Neural cell (in vitro differentiated cells): ENCODE results near the gene DNAJB9. TPM values are rescaled to one million over a fixed set of nuclear protein-coding genes. Genes with fewer than 3 reads are reported as not detected.
A peak's percentile ranks its signal among the peaks of the same experiment; 100 is the strongest.

Experiments used
- H2AFZ ChIP-seq: fragments of 200-600, 300-800 bp; sonication (generic), shearing (Covaris generic); 2 replicates; pipeline ENCODE4 v1.6.0; 2014; ENCODE audit warnings: low read depth, mild to moderate bottlenecking, antibody characterized with exemption, low read length, moderate library complexity
- H3F3A ChIP-seq: fragments of 200-600 bp; shearing (Covaris generic); 2 replicates; pipeline ENCODE4 v1.6.1; 2016; ENCODE audit warnings: mild to moderate bottlenecking, moderate library complexity, mixed read lengths, antibody characterized with exemption, low read length; ENCODE audit not compliant: insufficient read depth, poor library complexity, severe bottlenecking
- H3K27ac ChIP-seq: fragments of 200-600, 300-800 bp; sonication (generic), shearing (Covaris generic); 2 replicates; pipeline ENCODE4 v1.5.1; 2014; ENCODE audit warnings: mild to moderate bottlenecking, low read length, moderate library complexity
- H3K27me3 ChIP-seq: fragments of 300-800, 200-600 bp; sonication (generic), shearing (Covaris generic); 2 replicates; pipeline ENCODE4 v1.6.0; 2014; ENCODE audit warnings: mild to moderate bottlenecking, low read depth, low read length, moderate library complexity; ENCODE audit not compliant: insufficient read depth
- H3K36me3 ChIP-seq: fragments of 300-800, 200-600 bp; sonication (generic), shearing (Covaris generic); 2 replicates; pipeline ENCODE4 v1.5.1; 2014; ENCODE audit warnings: mild to moderate bottlenecking, antibody characterized with exemption, low read length, moderate library complexity; ENCODE audit not compliant: insufficient read depth
- H3K4me2 ChIP-seq: fragments of 300-800, 200-600 bp; sonication (generic), shearing (Covaris generic); 2 replicates; pipeline ENCODE4 v1.6.0; 2014; ENCODE audit warnings: mild to moderate bottlenecking, low read length
- H3K4me3 ChIP-seq: fragments of 300-800, 200-600 bp; sonication (generic), shearing (Covaris generic); 2 replicates; pipeline ENCODE4 v1.5.1; 2014; ENCODE audit warnings: mild to moderate bottlenecking, low read length, moderate library complexity
- H3K79me2 ChIP-seq: fragments of 200-600 bp; shearing (Covaris generic); replicated peaks from 2 replicates; pipeline ENCODE4 v1.6.0; 2014; ENCODE audit warnings: mild to moderate bottlenecking, low read length, moderate library complexity; ENCODE audit not compliant: insufficient read depth
- H3K9ac ChIP-seq: fragments of 300-800, 200-600 bp; sonication (generic), shearing (Covaris generic); 2 replicates; pipeline ENCODE4 v1.6.1; 2016; ENCODE audit warnings: mild to moderate bottlenecking, low read length, mixed read lengths
- H3K9me2 ChIP-seq: fragments of 200-600 bp; shearing (Covaris generic); 2 replicates; pipeline ENCODE4 v1.6.1; 2016; ENCODE audit warnings: mild to moderate bottlenecking, low read length, mixed read lengths; ENCODE audit not compliant: insufficient read depth
- H3K9me3 ChIP-seq: fragments of 200-600, 300-800 bp; sonication (generic), shearing (Covaris generic); 2 replicates; pipeline ENCODE4 v1.6.1; 2016; ENCODE audit warnings: mild to moderate bottlenecking, mixed run types, low read length, moderate library complexity, mixed read lengths
- H4K20me1 ChIP-seq: fragments of 200-600 bp; shearing (Covaris generic); 2 replicates; pipeline ENCODE4 v1.6.1; 2016; ENCODE audit warnings: mild to moderate bottlenecking, mixed run types; ENCODE audit not compliant: insufficient read depth
- EP300 ChIP-seq: fragments of 450-650 bp; conservative IDR thresholded peaks from 2 replicates; pipeline ENCODE4 v1.6.1; 2014; ENCODE audit warnings: antibody characterized with exemption, mild to moderate bottlenecking, moderate library complexity; ENCODE audit not compliant: poor library complexity, severe bottlenecking
- EZH2 ChIP-seq: fragments of 200-600, 300-800 bp; shearing (Covaris generic), sonication (generic); IDR thresholded peaks from 2 replicates; pipeline ENCODE4 v1.6.1; 2014; ENCODE audit warnings: antibody characterized with exemption, low read length, borderline replicate concordance, mild to moderate bottlenecking; ENCODE audit not compliant: insufficient read depth, poor library complexity, severe bottlenecking
- MXI1 ChIP-seq: fragments of 450-650 bp; conservative IDR thresholded peaks from 2 replicates; pipeline ENCODE4 v1.6.1; 2014; ENCODE audit warnings: antibody characterized with exemption, mild to moderate bottlenecking; ENCODE audit not compliant: poor library complexity, severe bottlenecking
- POLR2AphosphoS5 ChIP-seq: IDR thresholded peaks from 2 replicates; pipeline ENCODE4 v1.6.1; 2012
- RAD21 ChIP-seq: fragments of 450-650 bp; conservative IDR thresholded peaks from 2 replicates; pipeline ENCODE4 v1.6.1; 2014; ENCODE audit warnings: antibody characterized with exemption, mild to moderate bottlenecking, moderate library complexity
- SMC3 ChIP-seq: fragments of 450-650 bp; conservative IDR thresholded peaks from 2 replicates; pipeline ENCODE4 v1.6.1; 2014; ENCODE audit warnings: antibody characterized with exemption, mild to moderate bottlenecking, moderate library complexity; ENCODE audit not compliant: poor library complexity
- TAF1 ChIP-seq: IDR thresholded peaks from 2 replicates; pipeline ENCODE4 v1.6.1; 2012; ENCODE audit warnings: low read depth
- polyA plus RNA-seq: library from polyadenylated mRNA; depleted of rRNA; stranded (reverse); fragments of >200 nt; gene quantifications from 2 replicates; pipeline ENCODE4 v1.2.3, GENCODE V29; 2014
- TF ChIP-seq, protein P1 (sequence below): fragments of 450-650 bp; IDR thresholded peaks from 2 replicates; pipeline ENCODE4 v1.5.1; 2014; ENCODE audit warnings: antibody characterized with exemption, mild to moderate bottlenecking, moderate library complexity; ENCODE audit not compliant: poor library complexity, severe bottlenecking
- TF ChIP-seq, protein P2 (sequence below): IDR thresholded peaks from 2 replicates; pipeline ENCODE4 v1.6.1; 2012; ENCODE audit warnings: borderline replicate concordance

DNAJB9 gene
- polyA plus RNA-seq, 1 donor from 2014 or later, result 102 TPM

DNA sequence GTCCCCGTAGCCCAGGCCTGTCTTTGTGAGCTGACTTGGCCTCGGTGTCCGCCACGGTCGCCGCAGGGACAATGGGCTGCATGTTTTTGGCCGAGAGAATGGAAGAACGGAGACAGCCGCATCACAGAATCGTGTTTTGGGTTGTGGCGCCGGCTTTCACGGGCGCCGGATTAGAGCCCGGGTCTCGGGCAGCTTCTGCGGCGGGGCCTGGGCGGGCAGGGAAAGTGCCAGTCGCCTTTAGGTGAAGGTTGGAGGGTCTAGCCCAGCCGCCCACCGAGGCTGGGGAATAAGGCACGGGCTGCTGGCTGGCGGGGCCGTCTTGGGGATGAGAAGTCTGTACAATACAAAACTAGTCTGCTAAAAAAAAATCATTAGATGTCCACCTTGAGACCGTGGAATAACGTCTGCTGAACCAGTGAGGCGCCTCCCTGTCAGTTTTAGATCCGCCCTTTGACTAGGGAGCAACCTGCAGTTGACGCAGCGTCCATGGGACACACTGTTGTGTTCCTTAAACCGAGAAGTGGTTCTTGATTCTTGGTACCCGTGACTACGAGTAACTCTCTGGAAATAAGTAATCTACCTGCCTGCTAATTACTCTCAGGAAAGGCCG, 577 bp downstream of the DNAJB9 start:
- no peaks in the 10 kb centered on the region for H3K27me3 ChIP-seq
- no peaks in the 10 kb centered on the region for H3K9me3 ChIP-seq
- H3K9ac ChIP-seq, result peak overlapping the region; percentile 96
- H4K20me1 ChIP-seq, result no peaks in the 10 kb centered on the region
- H3K27ac ChIP-seq, result peak overlapping the region; percentile 88
- H3K4me2 ChIP-seq, result peak overlapping the region; percentile 72
- peak overlapping the region; percentile 86 for H3K4me3 ChIP-seq
- H3K36me3 ChIP-seq, result peaks cover 5% of the 10 kb centered on the region
- peaks cover 68% of the 10 kb centered on the region for H3K79me2 ChIP-seq
- TF ChIP-seq MXI1 (no peak), EP300 (no peak), EZH2 (no peak), SMC3 (no peak), RAD21 (no peak), TAF1 (no peak), POLR2AphosphoS5 (no peak)
- TF ChIP-seq, protein P1, sequence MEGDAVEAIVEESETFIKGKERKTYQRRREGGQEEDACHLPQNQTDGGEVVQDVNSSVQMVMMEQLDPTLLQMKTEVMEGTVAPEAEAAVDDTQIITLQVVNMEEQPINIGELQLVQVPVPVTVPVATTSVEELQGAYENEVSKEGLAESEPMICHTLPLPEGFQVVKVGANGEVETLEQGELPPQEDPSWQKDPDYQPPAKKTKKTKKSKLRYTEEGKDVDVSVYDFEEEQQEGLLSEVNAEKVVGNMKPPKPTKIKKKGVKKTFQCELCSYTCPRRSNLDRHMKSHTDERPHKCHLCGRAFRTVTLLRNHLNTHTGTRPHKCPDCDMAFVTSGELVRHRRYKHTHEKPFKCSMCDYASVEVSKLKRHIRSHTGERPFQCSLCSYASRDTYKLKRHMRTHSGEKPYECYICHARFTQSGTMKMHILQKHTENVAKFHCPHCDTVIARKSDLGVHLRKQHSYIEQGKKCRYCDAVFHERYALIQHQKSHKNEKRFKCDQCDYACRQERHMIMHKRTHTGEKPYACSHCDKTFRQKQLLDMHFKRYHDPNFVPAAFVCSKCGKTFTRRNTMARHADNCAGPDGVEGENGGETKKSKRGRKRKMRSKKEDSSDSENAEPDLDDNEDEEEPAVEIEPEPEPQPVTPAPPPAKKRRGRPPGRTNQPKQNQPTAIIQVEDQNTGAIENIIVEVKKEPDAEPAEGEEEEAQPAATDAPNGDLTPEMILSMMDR, result no peak
- TF ChIP-seq, protein P2, sequence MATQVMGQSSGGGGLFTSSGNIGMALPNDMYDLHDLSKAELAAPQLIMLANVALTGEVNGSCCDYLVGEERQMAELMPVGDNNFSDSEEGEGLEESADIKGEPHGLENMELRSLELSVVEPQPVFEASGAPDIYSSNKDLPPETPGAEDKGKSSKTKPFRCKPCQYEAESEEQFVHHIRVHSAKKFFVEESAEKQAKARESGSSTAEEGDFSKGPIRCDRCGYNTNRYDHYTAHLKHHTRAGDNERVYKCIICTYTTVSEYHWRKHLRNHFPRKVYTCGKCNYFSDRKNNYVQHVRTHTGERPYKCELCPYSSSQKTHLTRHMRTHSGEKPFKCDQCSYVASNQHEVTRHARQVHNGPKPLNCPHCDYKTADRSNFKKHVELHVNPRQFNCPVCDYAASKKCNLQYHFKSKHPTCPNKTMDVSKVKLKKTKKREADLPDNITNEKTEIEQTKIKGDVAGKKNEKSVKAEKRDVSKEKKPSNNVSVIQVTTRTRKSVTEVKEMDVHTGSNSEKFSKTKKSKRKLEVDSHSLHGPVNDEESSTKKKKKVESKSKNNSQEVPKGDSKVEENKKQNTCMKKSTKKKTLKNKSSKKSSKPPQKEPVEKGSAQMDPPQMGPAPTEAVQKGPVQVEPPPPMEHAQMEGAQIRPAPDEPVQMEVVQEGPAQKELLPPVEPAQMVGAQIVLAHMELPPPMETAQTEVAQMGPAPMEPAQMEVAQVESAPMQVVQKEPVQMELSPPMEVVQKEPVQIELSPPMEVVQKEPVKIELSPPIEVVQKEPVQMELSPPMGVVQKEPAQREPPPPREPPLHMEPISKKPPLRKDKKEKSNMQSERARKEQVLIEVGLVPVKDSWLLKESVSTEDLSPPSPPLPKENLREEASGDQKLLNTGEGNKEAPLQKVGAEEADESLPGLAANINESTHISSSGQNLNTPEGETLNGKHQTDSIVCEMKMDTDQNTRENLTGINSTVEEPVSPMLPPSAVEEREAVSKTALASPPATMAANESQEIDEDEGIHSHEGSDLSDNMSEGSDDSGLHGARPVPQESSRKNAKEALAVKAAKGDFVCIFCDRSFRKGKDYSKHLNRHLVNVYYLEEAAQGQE, result no peak
- peaks cover 4% of the 10 kb centered on the region for H3F3A ChIP-seq
- no peaks in the 10 kb centered on the region for H3K9me2 ChIP-seq
- H2AFZ ChIP-seq, result peak overlapping the region; percentile 84

DNA sequence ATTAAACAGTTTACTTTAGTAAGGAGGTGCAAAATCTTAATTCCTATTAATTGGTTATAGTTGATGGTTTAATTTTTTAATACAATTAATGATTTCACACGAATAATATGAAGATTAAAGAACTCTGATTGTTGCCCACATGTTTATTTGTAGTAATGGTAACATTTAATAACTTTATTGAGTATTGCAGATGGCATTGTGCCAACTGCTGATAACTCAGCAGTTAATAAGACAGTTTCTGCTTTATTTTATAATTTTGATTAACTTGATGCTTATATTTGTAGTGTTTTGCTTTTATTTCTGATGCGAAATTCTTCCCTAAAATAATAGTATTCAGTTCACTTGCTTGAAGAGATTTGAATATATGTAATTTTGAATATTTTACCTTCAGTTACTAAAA, 2.8 kb downstream of the DNAJB9 start:
- Histone ChIP-seq H3K79me2 (peaks cover 53% of the 10 kb centered on the region), H3K9me3 (no peaks in the 10 kb centered on the region), H3F3A (peaks cover 4% of the 10 kb centered on the region), H3K4me2 (peak overlapping the region; percentile 72), H3K36me3 (peaks cover 5% of the 10 kb centered on the region), H3K4me3 (peak overlapping the region; percentile 86), H3K27ac (no peak overlapping the region), H3K9me2 (no peaks in the 10 kb centered on the region), H4K20me1 (no peaks in the 10 kb centered on the region), H2AFZ (no peak overlapping the region), H3K27me3 (no peaks in the 10 kb centered on the region), H3K9ac (peak overlapping the region; percentile 13)
- TF ChIP-seq MXI1, result no peak
- no peak for TF ChIP-seq POLR2AphosphoS5
- TF ChIP-seq, protein P1, result no peak
- TF ChIP-seq, protein P2, result no peak
- no peak for TF ChIP-seq EZH2
- no peak for TF ChIP-seq EP300
